HG02759 (cell line): ENCODE data around the gene ERC2.

Experiments used
- ATAC-seq: cut with Tn5 transposase; IDR thresholded peaks from one replicate; pipeline ENCODE4 v1.9.1; 2021; ENCODE audit warnings: mild to moderate bottlenecking, moderate library complexity; ENCODE audit not compliant: unreplicated experiment

Gene ERC2

DNA sequence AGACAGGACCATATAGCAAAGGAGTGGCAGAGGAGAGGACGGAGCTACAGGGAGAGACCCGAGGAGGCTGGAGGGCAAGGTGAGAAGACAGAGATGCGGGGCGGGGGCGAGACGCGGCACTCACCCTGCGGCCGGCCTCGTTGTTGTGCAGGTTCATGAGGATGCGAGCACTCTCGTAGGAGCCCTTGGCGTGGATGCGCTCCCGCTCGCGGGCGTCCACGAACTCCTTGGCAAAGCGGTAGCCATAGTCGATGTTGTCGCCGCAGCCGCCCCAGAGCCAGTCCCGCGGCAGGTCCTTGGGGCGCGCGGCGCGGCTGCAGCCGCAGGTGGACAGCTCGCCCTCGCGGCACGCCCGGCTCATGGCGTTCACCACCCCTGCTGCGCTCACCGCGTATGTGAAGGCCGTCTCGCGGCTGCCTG is 994.0 kb downstream of the ERC2 start:
- no peak for ATAC-seq

- no peak for ATAC-seq
Observed at GRCh38 chr3:55473788-55474187, 994.5 kb downstream of the ERC2 start.

GRCh38 chr3:55471522-55472280 is 996.6 kb downstream of the ERC2 start:
- no peak for ATAC-seq

DNA sequence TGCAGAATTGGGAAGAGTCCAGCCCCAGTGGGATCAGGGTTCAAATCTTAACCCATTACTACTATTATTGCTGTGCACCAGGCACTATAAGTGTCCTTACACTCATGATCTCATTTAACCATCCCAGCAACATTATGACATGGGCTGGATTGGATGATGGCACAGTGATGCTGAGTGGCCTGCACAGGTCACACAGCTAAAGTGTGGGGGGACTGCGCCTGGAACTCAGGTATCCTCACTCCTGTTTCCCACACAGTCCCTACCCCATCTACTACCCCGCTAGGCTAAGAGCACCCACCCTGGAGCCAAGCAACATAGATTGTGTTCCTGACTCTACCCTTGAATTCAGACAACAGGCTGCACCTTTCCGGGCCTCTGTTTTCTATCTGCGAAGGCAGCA is 997.2 kb downstream of the ERC2 start:
- no peak for ATAC-seq

- ATAC-seq = no peak
Observed at GRCh38 chr3:55469957-55470526, 998.2 kb downstream of the ERC2 start.

DNA sequence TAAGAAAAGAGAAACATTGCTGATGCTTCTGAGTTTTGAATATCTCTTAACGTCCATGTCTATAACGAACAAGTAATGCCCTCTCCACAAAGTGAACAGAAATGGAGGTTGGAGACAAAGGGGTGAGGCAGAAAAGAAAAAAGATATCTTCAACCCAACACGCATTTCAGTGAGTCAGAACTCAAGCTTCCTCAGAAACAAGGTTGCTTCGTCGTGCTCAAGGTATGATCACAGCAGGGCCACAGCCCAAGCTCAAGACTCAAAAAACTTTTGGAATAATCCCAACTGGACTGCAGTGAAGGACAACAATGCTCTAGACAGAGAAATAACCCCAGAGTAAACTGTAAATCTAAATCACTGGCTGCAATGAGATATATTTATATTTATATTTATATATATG is 1000.0 kb downstream of the ERC2 start:
- ATAC-seq = no peak

- ATAC-seq = no peak
Observed at GRCh38 chr3:55467099-55467498, 1001.2 kb downstream of the ERC2 start.

- ATAC-seq = no peak
Observed at GRCh38 chr3:55466526-55466925, 1001.7 kb downstream of the ERC2 start.

DNA sequence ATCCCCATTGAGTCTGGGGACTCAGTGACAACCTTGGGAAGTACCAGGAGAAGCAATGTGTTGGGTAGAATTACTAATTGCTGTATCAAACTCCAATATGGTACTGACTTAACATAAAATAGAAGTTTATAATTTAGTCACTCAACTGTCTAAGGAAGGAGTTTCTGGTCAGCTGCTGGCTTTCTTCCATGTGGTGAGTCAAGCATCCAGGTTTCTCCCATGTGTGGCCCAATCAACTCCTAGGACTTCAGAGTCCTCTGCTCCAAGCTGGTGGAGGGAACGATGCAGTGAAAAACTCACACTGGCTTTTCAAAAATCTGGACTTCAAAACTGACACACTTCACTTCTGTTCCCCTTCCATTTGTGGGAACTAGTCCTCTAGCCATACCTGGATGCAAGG is 1006.4 kb downstream of the ERC2 start:
- ATAC-seq = no peak

- ATAC-seq = no peak
Observed at GRCh38 chr3:55459838-55460237, 1008.4 kb downstream of the ERC2 start.
